ENCODE measurements around the gene NKAIN1. TPM values are rescaled to one million over a fixed set of nuclear protein-coding genes. Genes with fewer than 3 reads are reported as not detected.
"Not testable (repeated sequence)": the region's sequence is repeated elsewhere in the genome, so short reads cannot be mapped to it uniquely, and the experiment has no call there.

Gene NKAIN1
- total RNA-seq (2014; rRNA removed; shearing (Covaris generic)): 2.9 and 5.1 TPM in 2 replicates
- polyA plus RNA-seq (2015; cell fraction: cytosol; rRNA removed): 2.4 and 2.5 TPM in 2 replicates
- polyA plus RNA-seq (2015; cell fraction: nucleus; rRNA removed): 0.49 and 8.6 TPM in 2 replicates

DNA sequence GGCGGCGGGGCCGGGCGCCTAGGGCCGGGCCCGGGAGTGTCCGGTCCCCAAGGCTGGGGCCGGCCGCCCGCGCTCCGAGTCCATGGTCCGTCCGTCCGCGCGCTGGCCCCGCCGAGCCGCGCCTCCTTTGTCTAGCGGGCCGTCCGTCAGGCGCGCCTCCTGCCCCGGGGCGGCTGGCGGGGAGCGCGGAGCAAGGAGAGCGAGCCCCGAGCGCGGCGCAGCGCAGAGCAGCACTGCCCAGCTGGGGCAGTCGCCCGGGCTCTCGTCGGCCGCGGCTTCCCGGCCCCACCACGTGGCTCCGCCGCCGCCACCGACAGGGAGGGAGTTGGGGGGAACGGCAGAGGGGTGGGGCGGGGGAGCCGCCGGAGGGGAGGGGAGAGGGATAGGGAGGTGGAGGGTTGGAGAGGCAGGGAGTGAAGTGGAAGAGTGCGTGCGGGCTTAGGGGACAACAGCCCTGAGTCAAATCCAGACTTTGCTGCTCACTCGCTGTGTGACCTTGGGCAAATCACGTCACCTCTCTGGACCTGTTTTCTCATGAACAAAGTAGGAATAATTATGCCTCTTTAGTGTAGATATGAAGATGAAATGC lies at the start of gene NKAIN1:
NKAIN1 (minus strand) TSS at position 235 of the 589 bp plus-strand sequence. CDS start 340 bp downstream, outside the sequence.
- no peak for DNase-seq (ENCODE audit: low read depth, low spot score)
- in situ Hi-C loops (cut with HindIII; ENCODE audit: low pct_unique_long_range_greater_than_20kb, low sequenced_read_pairs): no loop called here

DNA sequence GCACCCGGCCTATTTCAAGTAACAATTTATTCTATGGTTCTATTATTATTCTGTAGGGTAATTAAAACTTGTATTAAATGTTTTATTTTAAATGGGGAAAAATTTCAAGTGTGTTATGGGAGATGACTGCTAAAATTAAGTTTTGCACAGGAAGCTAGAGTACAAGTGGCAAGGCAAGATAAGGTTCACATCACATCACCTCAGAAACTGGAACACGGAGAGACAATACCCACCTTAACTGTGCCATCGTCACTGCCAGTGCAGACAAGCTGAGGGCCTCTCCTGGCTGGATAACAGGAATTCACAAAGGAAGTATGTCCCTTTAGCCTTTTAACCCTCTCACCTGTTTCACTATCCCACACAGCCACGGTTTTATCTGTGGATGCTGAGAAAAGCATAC lies 49.3 kb upstream of the NKAIN1 start:
- in situ Hi-C loops (cut with HindIII; ENCODE audit: low pct_unique_long_range_greater_than_20kb, low sequenced_read_pairs): no loop called here
- no peak for DNase-seq (ENCODE audit: low read depth, low spot score)

DNA sequence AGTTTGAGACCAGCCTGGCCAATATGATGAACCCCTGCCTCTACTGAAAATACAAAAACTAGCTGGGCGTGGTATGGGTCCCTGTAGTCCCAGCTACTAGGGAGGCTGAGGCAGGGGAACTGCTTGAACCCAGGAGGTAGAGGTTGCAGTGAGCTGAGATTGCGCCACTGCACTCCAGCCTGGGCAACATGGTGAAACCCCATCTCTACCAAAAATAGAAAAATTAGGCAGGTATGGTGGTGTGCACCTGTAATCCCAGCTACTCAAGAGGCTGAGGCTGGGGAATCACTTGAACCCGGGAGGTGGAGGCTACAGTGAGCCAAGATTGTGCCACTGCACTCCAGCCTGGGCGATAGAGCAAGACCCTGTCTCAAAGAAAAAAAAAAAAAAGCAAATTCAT lies 48.1 kb upstream of the NKAIN1 start:
- in situ Hi-C loops (cut with HindIII; ENCODE audit: low pct_unique_long_range_greater_than_20kb, low sequenced_read_pairs): not testable (repeated sequence)

DNA sequence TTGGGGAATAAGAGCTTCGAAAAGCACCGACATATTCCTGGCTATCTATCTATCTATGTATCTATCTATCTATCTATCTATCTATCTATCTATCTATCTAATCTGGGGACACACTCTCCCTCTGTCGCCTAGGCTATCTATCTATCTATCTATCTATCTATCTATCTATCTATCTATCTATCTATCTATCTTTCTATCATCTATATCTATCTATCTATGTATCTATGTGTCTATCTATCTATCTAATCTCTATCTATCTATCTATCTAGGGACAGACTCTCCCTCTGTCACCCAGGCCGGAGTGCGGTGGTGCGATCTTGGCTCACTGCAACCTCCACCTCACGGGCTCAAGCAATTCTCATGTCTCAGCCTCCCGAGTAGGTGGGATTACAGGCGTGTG lies 42.7 kb upstream of the NKAIN1 start:
- in situ Hi-C loops (cut with HindIII; ENCODE audit: low pct_unique_long_range_greater_than_20kb, low sequenced_read_pairs); DNase-seq (ENCODE audit: low read depth, low spot score): not testable (repeated sequence)

More for the DNA sequence above, 48.1 kb upstream of the NKAIN1 start:
- DNase-seq (ENCODE audit: low read depth, low spot score): not testable (repeated sequence)

DNA sequence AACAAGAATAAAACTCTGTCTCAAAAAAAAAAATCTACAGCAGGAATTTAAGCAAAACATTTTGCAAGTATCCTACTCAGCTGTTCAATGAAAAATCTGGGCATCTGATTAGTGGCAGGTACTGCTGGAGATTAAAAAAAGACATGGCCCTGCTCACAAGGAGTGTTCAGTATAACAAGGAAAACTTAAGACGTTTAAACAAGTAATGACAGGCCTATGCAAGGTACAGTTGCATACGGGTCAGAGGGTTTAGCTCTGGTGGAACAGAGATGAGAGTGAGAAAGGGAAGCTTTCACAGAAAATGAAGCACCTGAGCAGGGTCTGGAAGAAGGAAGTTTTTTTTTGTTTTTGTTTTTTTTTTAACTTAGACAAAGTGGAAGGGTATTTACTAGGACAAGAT lies 33.9 kb upstream of the NKAIN1 start:
- no peak for DNase-seq (ENCODE audit: low read depth, low spot score)
- in situ Hi-C loops (cut with HindIII; ENCODE audit: low pct_unique_long_range_greater_than_20kb, low sequenced_read_pairs): no loop called here

DNA sequence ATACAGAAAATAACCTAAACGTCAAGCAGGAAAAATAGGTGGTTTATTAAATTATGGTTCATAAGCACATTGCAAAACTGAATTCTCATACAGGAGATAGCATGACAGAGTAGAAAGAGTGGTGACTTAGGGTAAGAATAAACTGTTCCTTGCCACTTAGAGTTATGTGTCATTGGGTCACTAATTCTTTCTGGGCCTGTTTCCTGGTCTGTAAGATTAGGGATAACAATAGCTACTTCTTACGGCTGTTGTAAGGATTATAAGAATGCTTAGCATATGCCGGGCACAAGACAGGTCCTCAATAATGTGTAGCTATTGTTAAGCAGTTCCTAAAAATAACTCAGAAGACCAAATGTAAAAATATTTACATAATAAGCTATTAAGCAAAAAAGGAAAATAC lies 32.7 kb upstream of the NKAIN1 start:
- DNase-seq (ENCODE audit: low read depth, low spot score): no peak
- in situ Hi-C loops (cut with HindIII; ENCODE audit: low pct_unique_long_range_greater_than_20kb, low sequenced_read_pairs): no loop called here

DNA sequence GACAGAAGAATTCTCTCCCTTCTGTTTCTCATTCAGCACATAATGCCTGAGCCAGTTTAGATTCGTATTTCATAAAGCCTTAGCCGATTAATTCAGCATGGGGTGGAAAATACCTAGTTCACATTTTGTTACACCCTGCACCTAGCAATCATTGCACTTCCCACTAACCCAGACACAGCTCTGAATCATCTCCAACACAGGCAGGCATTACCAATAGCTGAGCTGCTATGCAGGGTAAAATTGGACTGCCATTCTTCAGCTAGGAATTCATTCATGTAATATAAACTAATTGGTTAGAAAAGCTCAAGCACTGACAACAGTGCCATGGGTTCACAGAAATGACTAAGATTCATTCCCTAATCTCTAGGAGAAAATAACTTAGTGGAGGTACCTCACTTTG lies 26.9 kb upstream of the NKAIN1 start:
- no peak for DNase-seq (ENCODE audit: low read depth, low spot score)
- in situ Hi-C loops (cut with HindIII; ENCODE audit: low pct_unique_long_range_greater_than_20kb, low sequenced_read_pairs): no loop called here

DNA sequence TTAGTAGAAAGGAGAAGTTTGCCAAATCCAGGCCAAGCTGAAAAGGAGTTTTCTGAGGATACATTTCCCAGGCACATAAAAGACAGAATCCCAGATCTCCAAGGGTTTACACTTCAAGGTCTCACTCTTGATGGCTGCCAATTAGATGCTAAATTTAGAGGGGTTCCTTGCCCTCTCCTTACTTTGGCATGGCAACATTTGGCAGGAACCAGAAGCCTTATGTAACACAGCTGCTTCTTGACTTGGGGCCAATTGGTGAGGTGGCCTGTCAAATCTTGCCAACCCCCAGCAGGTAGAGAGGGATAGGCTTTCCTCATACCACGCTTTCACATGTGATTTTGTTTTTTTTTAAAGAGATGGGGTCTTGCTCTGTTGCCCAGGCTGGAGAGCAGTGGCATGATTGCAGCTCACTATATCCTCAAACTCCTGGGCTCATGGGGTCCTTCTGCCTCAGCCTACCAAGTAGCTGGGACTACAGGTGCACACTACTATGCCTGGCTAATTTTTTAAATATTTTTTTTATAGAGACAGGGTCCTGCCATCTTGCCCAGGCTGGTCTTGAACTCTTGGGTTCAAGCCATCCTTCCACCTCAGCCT lies 25.2 kb upstream of the NKAIN1 start:
- in situ Hi-C loops (cut with HindIII; ENCODE audit: low pct_unique_long_range_greater_than_20kb, low sequenced_read_pairs): no loop called here
- no peak for DNase-seq (ENCODE audit: low read depth, low spot score)

DNA sequence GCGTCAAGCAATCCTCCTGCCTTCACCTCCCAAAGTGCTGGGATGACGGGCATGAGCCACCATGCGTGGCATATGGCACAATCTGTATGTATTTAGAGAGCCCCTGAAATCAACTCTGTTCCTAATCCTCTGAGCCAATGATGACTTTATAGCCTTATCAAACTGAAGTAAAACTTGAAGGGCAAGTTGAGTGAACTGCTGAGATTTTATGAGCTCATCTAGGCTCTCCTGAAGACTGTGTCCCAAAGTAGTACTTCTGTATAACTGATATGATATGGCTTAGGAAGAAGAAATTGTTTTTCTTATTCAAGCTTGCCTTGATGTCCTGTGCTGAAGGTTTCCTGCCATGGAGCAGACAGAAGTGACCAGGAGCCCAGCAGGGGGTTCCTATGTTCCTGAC lies 23.7 kb upstream of the NKAIN1 start:
- no peak for DNase-seq (ENCODE audit: low read depth, low spot score)
- in situ Hi-C loops (cut with HindIII; ENCODE audit: low pct_unique_long_range_greater_than_20kb, low sequenced_read_pairs): no loop called here

DNA sequence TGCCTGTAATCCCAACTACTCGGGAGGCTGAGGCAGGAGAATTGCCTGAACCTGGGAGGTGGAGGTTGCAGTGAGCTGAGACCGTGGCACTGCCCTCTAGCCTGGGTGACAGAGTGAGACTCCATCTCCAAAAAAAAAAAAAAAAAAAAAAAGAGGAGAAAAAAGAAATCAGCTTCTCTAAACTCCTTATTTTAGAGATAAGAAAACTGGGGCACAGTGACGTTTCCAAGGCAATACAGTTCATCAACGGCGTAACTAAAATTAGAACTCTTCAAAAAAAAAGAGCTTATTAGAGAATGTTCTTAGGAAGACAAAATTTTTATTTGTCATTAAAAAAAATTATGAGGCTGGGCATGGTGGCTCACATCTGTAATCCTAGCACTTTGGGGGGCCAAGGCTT lies 22.7 kb upstream of the NKAIN1 start:
- in situ Hi-C loops (cut with HindIII; ENCODE audit: low pct_unique_long_range_greater_than_20kb, low sequenced_read_pairs); DNase-seq (ENCODE audit: low read depth, low spot score): not testable (repeated sequence)

DNA sequence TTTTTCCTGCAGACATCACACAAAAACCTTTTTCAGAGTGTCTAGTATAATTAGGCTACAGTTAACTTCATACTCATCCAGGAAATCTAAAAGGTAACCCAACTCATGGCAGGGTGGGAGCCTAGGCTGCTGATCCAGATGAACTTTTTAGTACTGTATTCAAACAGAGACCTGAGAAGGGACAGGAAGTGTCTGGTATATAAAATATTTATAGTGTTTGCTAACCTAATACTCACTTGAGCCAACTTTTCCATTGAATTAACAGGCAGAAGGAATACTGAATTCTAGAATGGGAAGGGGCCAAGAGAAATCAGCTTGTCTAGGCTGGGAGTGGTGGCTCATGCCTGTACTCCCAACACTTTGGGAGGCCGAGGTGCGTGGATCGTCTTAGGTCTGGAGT lies 22.2 kb upstream of the NKAIN1 start:
- no peak for DNase-seq (ENCODE audit: low read depth, low spot score)
- in situ Hi-C loops (cut with HindIII; ENCODE audit: low pct_unique_long_range_greater_than_20kb, low sequenced_read_pairs): no loop called here

DNA sequence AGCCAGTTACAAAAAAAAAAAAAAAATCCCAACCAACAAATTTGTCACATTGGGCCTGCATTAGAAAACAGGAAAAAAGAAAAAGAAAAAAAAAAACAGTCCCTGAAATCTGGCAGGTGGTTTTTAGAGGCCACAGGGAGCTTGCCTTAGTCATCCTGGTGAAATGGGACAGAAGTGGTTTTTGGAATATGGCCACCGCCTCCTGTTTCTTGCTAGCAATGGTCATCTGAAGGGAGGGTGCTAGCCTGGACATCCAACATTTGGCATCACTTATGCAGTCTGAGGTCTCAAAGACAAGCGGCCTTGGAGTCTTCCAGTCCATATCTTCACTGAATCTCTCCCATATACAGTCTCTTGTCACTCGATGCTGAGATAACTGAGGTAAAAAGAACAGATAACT lies 20.1 kb upstream of the NKAIN1 start:
- in situ Hi-C loops (cut with HindIII; ENCODE audit: low pct_unique_long_range_greater_than_20kb, low sequenced_read_pairs): no loop called here
- no peak for DNase-seq (ENCODE audit: low read depth, low spot score)

DNA sequence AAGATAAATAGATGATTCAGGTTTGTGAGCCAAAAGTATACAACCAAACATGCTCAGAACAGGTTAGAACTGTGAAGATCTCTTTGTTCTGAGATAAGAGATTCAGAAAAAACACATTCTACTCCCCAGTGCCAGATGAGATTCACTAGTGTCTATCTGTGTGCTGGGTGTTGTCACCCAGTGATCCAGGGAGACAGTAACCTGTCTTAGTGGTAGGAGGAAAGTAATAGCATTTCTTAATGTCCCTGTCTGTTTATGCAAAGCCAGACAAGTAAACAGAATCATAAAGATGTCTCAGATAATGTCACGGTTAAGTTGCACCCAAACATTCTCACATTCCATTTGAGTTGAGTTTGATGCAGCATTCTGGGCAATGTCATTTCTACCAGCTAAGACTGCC lies 18.9 kb upstream of the NKAIN1 start:
- in situ Hi-C loops (cut with HindIII; ENCODE audit: low pct_unique_long_range_greater_than_20kb, low sequenced_read_pairs): no loop called here
- DNase-seq (ENCODE audit: low read depth, low spot score): no peak

DNA sequence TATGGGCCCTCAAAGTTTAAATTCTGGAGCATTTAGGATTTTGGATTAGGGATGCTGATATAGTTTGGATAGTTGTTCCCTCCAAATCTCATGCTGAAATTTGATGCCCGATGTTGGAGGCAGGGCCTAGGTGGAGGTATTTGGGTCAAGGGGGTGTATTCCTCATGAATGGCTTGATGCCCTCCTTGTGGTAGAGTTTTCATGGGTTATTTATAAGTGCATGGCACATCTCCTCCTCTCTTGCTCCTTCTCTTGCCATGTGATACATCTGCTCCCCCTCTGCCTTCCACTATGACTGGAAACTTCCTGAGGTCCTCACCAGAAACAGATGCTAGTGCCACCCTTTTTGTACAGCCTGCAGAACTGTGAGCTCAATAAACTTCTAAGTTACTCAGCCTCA lies 17.5 kb upstream of the NKAIN1 start:
- DNase-seq (ENCODE audit: low read depth, low spot score): no peak
- in situ Hi-C loops (cut with HindIII; ENCODE audit: low pct_unique_long_range_greater_than_20kb, low sequenced_read_pairs): no loop called here

DNA sequence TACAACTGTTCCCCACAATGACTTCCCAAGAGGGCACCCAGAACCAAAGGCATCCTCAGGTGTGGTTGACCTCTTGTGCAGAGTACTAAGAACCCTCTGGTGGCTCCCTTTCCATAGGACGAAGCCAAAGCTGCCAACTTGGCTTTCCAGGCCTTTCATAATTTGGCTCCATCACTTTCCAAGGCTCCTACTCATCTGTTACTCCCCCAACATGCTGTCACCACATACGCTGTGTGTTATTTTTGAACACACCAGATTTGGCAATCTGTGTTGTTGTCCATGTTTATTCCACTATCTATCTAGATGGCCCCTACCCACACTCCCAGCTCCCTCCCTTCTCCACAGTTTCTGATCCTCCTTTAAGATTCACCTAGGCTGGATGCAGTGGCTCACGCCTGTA lies 10.2 kb upstream of the NKAIN1 start:
- no peak for DNase-seq (ENCODE audit: low read depth, low spot score)
- in situ Hi-C loops (cut with HindIII; ENCODE audit: low pct_unique_long_range_greater_than_20kb, low sequenced_read_pairs): no loop called here

DNA sequence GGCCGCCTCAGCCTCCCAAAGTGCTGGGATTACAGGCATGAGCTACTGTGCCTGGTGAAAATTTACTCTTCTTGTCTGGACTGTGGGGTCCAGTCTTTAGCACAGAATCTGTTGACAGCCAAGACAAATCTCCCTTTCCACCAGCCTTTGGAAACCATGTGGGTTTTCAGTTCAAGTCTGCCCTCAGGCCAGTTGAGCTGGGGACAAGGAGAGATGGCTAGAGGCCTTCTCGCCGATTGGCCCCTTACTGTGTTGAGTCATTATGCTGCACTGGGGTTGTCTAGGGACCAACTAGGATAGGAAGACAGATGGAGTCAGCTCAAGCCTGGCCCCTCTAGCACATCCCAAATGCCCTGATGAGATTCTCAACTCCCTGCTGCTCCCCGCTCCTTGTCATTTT lies 8.6 kb upstream of the NKAIN1 start:
- in situ Hi-C loops (cut with HindIII; ENCODE audit: low pct_unique_long_range_greater_than_20kb, low sequenced_read_pairs): no loop called here
- no peak for DNase-seq (ENCODE audit: low read depth, low spot score)

DNA sequence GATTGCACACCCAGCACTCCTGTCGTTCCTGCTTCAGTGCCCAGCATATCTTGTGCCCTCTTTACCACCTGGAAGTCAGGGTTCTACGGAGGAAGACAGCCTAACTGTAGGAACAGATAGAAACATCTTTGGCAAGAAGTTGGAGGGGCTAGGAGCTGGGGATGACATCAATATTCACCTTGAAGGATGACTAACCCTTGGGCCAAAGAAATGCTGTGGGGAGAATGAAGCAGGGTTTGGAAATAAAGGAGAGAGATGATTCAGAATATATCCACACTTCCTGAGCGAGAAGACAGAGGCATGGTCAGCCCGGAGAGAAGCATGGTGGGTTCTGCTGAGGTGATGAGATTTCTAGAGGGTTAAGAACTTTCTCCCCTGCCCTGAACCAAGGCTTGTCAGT lies 4.6 kb upstream of the NKAIN1 start:
- in situ Hi-C loops (cut with HindIII; ENCODE audit: low pct_unique_long_range_greater_than_20kb, low sequenced_read_pairs): no loop called here

DNA sequence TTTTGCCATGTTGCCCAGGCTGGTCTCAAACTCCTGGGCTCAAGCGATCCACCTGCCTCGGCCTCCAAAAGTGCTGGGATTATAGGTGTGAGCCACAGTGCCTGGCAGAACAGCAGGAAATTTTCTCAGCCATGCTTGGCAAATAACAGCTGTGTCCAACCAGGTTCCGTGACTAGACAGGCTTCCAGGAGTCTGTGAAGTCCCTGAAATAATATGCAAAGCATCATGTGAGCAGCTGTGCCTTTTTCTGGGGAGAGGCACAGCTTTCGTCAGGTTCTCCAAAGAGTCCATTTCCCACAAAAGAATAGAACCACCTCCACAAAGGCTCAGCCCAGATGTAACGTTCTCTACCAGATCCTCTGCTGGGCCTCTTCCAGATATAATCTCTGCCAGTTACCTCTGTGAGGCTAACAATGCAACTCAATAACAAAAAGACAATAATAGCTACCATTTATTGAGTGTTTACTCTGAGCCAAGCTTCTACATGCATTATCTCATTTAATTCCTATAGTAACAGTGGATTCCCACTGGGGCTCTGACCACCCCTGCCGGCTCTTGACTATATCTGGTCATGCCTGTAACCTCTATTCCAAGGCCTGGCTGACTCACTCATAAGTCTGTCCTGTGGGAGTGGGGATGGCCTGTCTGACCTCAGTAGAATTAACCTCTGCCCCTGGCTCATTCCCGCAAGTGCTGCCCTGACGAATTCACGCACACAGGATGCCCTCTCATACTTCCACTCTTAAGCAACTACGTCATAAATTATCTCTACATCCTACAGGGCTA lies 4.0 kb upstream of the NKAIN1 start:
- DNase-seq (ENCODE audit: low read depth, low spot score): no peak
- in situ Hi-C loops (cut with HindIII; ENCODE audit: low pct_unique_long_range_greater_than_20kb, low sequenced_read_pairs): no loop called here

More for the DNA sequence above, 4.6 kb upstream of the NKAIN1 start:
- DNase-seq (ENCODE audit: low read depth, low spot score): no peak

DNA sequence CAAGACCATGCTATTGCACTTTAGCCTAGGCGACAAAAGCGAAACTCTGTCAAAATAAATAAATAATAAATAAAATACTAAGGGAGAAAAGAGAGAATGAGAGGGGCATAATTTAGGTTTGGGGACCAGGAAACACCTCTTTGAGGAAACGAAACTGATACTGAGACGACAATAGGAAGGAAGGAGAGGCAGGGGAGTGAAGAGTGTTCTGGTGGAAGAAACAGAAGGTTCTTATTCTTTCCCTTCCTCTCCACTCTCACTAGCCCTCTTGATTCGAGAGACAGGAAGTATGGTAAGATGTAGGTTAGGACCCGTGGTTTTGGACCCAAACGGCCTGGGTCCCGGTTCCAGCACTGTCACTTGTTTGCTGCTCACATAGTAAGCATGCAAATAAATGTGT lies 1.6 kb upstream of the NKAIN1 start:
- in situ Hi-C loops (cut with HindIII; ENCODE audit: low pct_unique_long_range_greater_than_20kb, low sequenced_read_pairs): no loop called here
- DNase-seq (ENCODE audit: low read depth, low spot score): no peak
